MM.1S (cell line): ENCODE results near the gene RYR2.

Experiments
- DNase-seq: peaks from one replicate; pipeline ENCODE4 v3.0.0-alpha.2; 2015
- H2AFZ ChIP-seq: fragments of 300-600 bp; sonication (generic); 2 replicates; pipeline ENCODE4 v1.6.0; 2016; ENCODE audit warnings: antibody characterized with exemption, low read length
- H3F3A ChIP-seq: fragments of 300-600 bp; sonication (generic); 2 replicates; pipeline ENCODE4 v1.6.1; 2016; ENCODE audit warnings: mild to moderate bottlenecking, antibody characterized with exemption, low read length, moderate library complexity, mixed read lengths; ENCODE audit not compliant: insufficient read depth
- H3K27ac ChIP-seq: fragments of 300-600 bp; sonication (generic); 2 replicates; pipeline ENCODE4 v1.5.1; 2016; ENCODE audit warnings: mild to moderate bottlenecking, low read length
- H3K27me3 ChIP-seq: fragments of 300-600 bp; sonication (generic); replicated peaks from 2 replicates; pipeline ENCODE4 v1.6.0; 2016; ENCODE audit warnings: low read length; ENCODE audit not compliant: insufficient read depth
- H3K36me3 ChIP-seq: fragments of 300-600 bp; sonication (generic); replicated peaks from 2 replicates; pipeline ENCODE4 v1.6.1; 2016; ENCODE audit warnings: mild to moderate bottlenecking, low read length, mixed read lengths; ENCODE audit not compliant: insufficient read depth
- H3K4me1 ChIP-seq: fragments of 300-600 bp; sonication (generic); 2 replicates; pipeline ENCODE4 v1.6.1; 2016; ENCODE audit warnings: low read length, mixed read lengths
- H3K4me2 ChIP-seq: fragments of 300-600 bp; sonication (generic); 2 replicates; pipeline ENCODE4 v1.6.0; 2016; ENCODE audit warnings: low read depth, low read length
- H3K4me3 ChIP-seq: fragments of 300-600 bp; sonication (generic); 2 replicates; pipeline ENCODE4 v1.5.1; 2016; ENCODE audit warnings: low read length, mixed read lengths
- H3K79me2 ChIP-seq: fragments of 300-600 bp; sonication (generic); 2 replicates; pipeline ENCODE4 v1.6.1; 2016; ENCODE audit warnings: mixed run types, low read length, mixed read lengths
- H3K9ac ChIP-seq: fragments of 300-600 bp; sonication (generic); 2 replicates; pipeline ENCODE4 v1.6.1; 2016; ENCODE audit warnings: low read length, mixed read lengths
- H3K9me2 ChIP-seq: fragments of 300-600 bp; sonication (generic); replicated peaks from 2 replicates; pipeline ENCODE4 v1.6.1; 2016; ENCODE audit warnings: mild to moderate bottlenecking, low read length, mixed read lengths; ENCODE audit not compliant: insufficient read depth
- H3K9me3 ChIP-seq: fragments of 300-600 bp; sonication (generic); replicated peaks from 2 replicates; pipeline ENCODE4 v1.6.1; 2016; ENCODE audit warnings: mild to moderate bottlenecking, low read length, mixed read lengths; ENCODE audit not compliant: insufficient read depth
- H4K20me1 ChIP-seq: fragments of 300-600 bp; sonication (generic); 2 replicates; pipeline ENCODE4 v1.6.1; 2016; ENCODE audit warnings: mild to moderate bottlenecking, low read length, moderate library complexity, mixed read lengths; ENCODE audit not compliant: insufficient read depth
- CTCF ChIP-seq: fragments of 300-600 bp; sonication (generic); IDR thresholded peaks from 2 replicates; pipeline ENCODE4 v1.5.1; 2016; ENCODE audit warnings: antibody characterized with exemption, low read length, mixed read lengths
- EZH2 ChIP-seq: fragments of 300-600 bp; sonication (generic); optimal IDR thresholded peaks from 2 replicates; pipeline ENCODE3; 2017; ENCODE audit warnings: low read depth, mild to moderate bottlenecking, antibody characterized with exemption, low read length, mixed read lengths
- EZH2phosphoT487 ChIP-seq: fragments of 300-600 bp; sonication (generic); IDR thresholded peaks from 2 replicates; pipeline ENCODE4 v1.6.1; 2018; ENCODE audit warnings: antibody characterized with exemption, low read length

The RYR2 gene

GRCh38 chr1:237794071-237794470 lies 752.1 kb downstream of the RYR2 start:
- Histone ChIP-seq H2AFZ (no peak overlapping the region), H3K9me3 (no peaks in the 10 kb centered on the region), H3K36me3 (no peaks in the 10 kb centered on the region), H3K4me3 (no peak overlapping the region), H4K20me1 (no peaks in the 10 kb centered on the region), H3K4me2 (no peak overlapping the region), H3K4me1 (no peaks in the 10 kb centered on the region), H3K27me3 (no peaks in the 10 kb centered on the region), H3F3A (no peaks in the 10 kb centered on the region), H3K27ac (no peak overlapping the region), H3K79me2 (no peaks in the 10 kb centered on the region), H3K9me2 (no peaks in the 10 kb centered on the region), H3K9ac (no peak overlapping the region)
- no peak for DNase-seq
- TF ChIP-seq EZH2 (no peak), CTCF (no peak), EZH2phosphoT487 (no peak)

- Histone ChIP-seq H2AFZ (no peak overlapping the region), H3F3A (no peaks in the 10 kb centered on the region), H3K4me2 (no peak overlapping the region), H4K20me1 (no peaks in the 10 kb centered on the region), H3K9me3 (no peaks in the 10 kb centered on the region), H3K4me1 (no peaks in the 10 kb centered on the region), H3K27me3 (no peaks in the 10 kb centered on the region), H3K79me2 (no peaks in the 10 kb centered on the region), H3K9me2 (no peaks in the 10 kb centered on the region), H3K36me3 (no peaks in the 10 kb centered on the region), H3K9ac (no peak overlapping the region), H3K4me3 (no peak overlapping the region), H3K27ac (no peak overlapping the region)
- no peak for DNase-seq
- no peak for TF ChIP-seq CTCF
- TF ChIP-seq EZH2phosphoT487, result no peak
Observed at GRCh38 chr1:237795558-237795957, 753.6 kb downstream of the RYR2 start.

- no peak overlapping the region for H3K4me3 ChIP-seq
- no peaks in the 10 kb centered on the region for H3K36me3 ChIP-seq
- no peak overlapping the region for H3K27ac ChIP-seq
- H3K9me2 ChIP-seq, result no peaks in the 10 kb centered on the region
- peak; percentile 90 for DNase-seq
- no peaks in the 10 kb centered on the region for H3K27me3 ChIP-seq
- TF ChIP-seq EZH2phosphoT487 (no peak), CTCF (peak; percentile 75)
- no peaks in the 10 kb centered on the region for H3K9me3 ChIP-seq
- peak overlapping the region; percentile 48; the same call in 1 of the 2 replicates for H2AFZ ChIP-seq
- H3K4me1 ChIP-seq, result no peaks in the 10 kb centered on the region
- no peaks in the 10 kb centered on the region for H3K79me2 ChIP-seq
- H3K9ac ChIP-seq, result no peak overlapping the region
- peak overlapping the region; percentile 37; the same call in 1 of the 2 replicates for H3K4me2 ChIP-seq
- H3F3A ChIP-seq, result no peaks in the 10 kb centered on the region
- H4K20me1 ChIP-seq, result no peaks in the 10 kb centered on the region
Observed at GRCh38 chr1:237799762-237800474, 757.9 kb downstream of the RYR2 start.
